ENCODE measurements around the gene BMP8B. TPM values are rescaled to one million over a fixed set of nuclear protein-coding genes. Genes with fewer than 3 reads are reported as not detected.

The BMP8B gene
- total RNA-seq, 1 experiment from 2014 or later = 0.42 TPM

DNA sequence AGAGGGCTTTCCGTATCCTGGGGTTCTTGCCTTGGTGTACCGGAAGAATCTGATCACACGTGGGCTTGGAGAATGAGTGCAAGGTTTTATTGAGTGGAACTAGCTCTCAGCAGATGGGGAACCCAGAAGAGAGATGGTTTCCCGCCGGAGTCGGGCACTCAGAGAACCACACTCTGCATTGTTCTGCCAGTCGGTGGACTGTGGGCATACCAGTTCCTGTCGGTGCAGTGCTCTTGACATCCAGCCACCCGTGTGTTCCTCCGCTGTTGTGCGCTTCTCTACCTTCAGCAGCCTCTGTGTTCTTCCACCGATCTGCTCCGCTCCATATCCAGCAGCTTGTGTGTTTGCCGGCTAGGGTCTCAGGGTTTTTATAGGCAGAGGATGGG lies 60.7 kb downstream of the BMP8B start:
- Histone ChIP-seq H2BK5ac (ENCODE audit: insufficient read length, low read length) (no peak overlapping the region), H3K4me1 (ENCODE audit: insufficient read depth, low read length) (no peaks in the 10 kb centered on the region), H3K9ac (ENCODE audit: extremely low read depth, insufficient read length, low read length) (no peak overlapping the region), H2BK12ac (ENCODE audit: insufficient read length, low read depth, low read length) (no peak overlapping the region), H2BK120ac (ENCODE audit: low read depth, low read length, poor library complexity, severe bottlenecking) (no peak overlapping the region), H2AK5ac (ENCODE audit: insufficient read length, low read length) (no peak overlapping the region), H2AFZ (ENCODE audit: low read length) (no peak overlapping the region), H4K5ac (ENCODE audit: insufficient read length, low read depth, low read length) (no peak overlapping the region), H3T11ph (ENCODE audit: low read length) (no peak overlapping the region), H3K14ac (ENCODE audit: insufficient read depth, low read length) (no peak overlapping the region), H4K91ac (ENCODE audit: insufficient read length, low read depth, low read length) (no peak overlapping the region), H4K20me1 (ENCODE audit: control insufficient read depth, insufficient read depth, insufficient read length) (no peaks in the 10 kb centered on the region), H2BK20ac (ENCODE audit: low read depth, low read length, poor library complexity, severe bottlenecking) (no peak overlapping the region), H3K9me3 (ENCODE audit: control insufficient read depth, low read depth, low read length) (no peaks in the 10 kb centered on the region), H2BK15ac (ENCODE audit: low read depth, low read length) (no peak overlapping the region), H3K4ac (ENCODE audit: low read depth, low read length) (no peak overlapping the region), H3K23me2 (ENCODE audit: insufficient read length, low read depth, low read length, poor library complexity, severe bottlenecking) (no peaks in the 10 kb centered on the region), H3K27me3 (ENCODE audit: insufficient read depth, low read length) (peaks cover 24% of the 10 kb centered on the region; the same call in 1 of the 2 replicates), H3K4me2 (ENCODE audit: insufficient read depth, insufficient read length, low read length) (no peak overlapping the region), H3K79me1 (ENCODE audit: insufficient read depth, low read depth, low read length, poor library complexity, severe bottlenecking) (no peaks in the 10 kb centered on the region), H3K18ac (ENCODE audit: insufficient read length, low read depth, low read length) (no peak overlapping the region), H3K79me2 (ENCODE audit: insufficient read depth, low read length) (no peaks in the 10 kb centered on the region), H3K56ac (ENCODE audit: insufficient read length, low read depth, low read length) (no peak overlapping the region), H4K8ac (replicated peaks; ENCODE audit: insufficient read length, low read depth, low read length) (no peak overlapping the region), H3K23ac (ENCODE audit: insufficient read length, low read depth, low read length) (no peak overlapping the region), H3K27ac (ENCODE audit: insufficient read length, low read depth, low read length) (no peak overlapping the region)
- DNase-seq = no peak
- Mint-ChIP-seq H3K4me1 (no peaks in the 10 kb centered on the region), H3K9me3 (no peaks in the 10 kb centered on the region; a peak in 1 of 5 replicates), H3K36me3 (ENCODE audit: insufficient read depth in 1 of 3, low read depth in 3 of 3) (no peaks in the 10 kb centered on the region), H3K27me3 (ENCODE audit: low read depth) (peaks cover 97% of the 10 kb centered on the region), H3K27ac (no peak overlapping the region; a peak in 1 of 7 replicates), H3K4me3 (no peak overlapping the region)
- TF ChIP-seq, protein P1, sequence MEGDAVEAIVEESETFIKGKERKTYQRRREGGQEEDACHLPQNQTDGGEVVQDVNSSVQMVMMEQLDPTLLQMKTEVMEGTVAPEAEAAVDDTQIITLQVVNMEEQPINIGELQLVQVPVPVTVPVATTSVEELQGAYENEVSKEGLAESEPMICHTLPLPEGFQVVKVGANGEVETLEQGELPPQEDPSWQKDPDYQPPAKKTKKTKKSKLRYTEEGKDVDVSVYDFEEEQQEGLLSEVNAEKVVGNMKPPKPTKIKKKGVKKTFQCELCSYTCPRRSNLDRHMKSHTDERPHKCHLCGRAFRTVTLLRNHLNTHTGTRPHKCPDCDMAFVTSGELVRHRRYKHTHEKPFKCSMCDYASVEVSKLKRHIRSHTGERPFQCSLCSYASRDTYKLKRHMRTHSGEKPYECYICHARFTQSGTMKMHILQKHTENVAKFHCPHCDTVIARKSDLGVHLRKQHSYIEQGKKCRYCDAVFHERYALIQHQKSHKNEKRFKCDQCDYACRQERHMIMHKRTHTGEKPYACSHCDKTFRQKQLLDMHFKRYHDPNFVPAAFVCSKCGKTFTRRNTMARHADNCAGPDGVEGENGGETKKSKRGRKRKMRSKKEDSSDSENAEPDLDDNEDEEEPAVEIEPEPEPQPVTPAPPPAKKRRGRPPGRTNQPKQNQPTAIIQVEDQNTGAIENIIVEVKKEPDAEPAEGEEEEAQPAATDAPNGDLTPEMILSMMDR (conservative IDR thresholded peaks at IDR 0.05) = no peak
- no CpG with 5 or more reads among the region's 14 CpGs for WGBS (ENCODE audit: extremely low coverage, insufficient read length, low lambda C conversion rate)

Measured in H9 (cell line).